Upper lobe of left lung (tissue), 4 donors: ENCODE measurements around the gene MGLL.

ENCODE experiments used
- POLR2AphosphoS5 ChIP-seq, 2 donors: sonication (generic); formaldehyde crosslinking; IDR thresholded peaks; one replicate each; pipeline ENCODE4 v1.5.1; 2017; ENCODE audit warnings: antibody characterized with exemption in 2 of 2
- TF ChIP-seq, protein P1 (sequence below), 6 experiments: fragments of 450-650 bp in 4 of 6; fragments of 200-600 bp in 2 of 6; sonication (generic) in 2 of 6; IDR thresholded peaks; one replicate each; pipeline ENCODE4 v1.5.1; 2016 to 2019; ENCODE audit warnings: antibody characterized with exemption in 6 of 6

GRCh38 chr3:127805026-127805753 lies 17.1 kb downstream of the MGLL start:
- TF ChIP-seq, protein P1, sequence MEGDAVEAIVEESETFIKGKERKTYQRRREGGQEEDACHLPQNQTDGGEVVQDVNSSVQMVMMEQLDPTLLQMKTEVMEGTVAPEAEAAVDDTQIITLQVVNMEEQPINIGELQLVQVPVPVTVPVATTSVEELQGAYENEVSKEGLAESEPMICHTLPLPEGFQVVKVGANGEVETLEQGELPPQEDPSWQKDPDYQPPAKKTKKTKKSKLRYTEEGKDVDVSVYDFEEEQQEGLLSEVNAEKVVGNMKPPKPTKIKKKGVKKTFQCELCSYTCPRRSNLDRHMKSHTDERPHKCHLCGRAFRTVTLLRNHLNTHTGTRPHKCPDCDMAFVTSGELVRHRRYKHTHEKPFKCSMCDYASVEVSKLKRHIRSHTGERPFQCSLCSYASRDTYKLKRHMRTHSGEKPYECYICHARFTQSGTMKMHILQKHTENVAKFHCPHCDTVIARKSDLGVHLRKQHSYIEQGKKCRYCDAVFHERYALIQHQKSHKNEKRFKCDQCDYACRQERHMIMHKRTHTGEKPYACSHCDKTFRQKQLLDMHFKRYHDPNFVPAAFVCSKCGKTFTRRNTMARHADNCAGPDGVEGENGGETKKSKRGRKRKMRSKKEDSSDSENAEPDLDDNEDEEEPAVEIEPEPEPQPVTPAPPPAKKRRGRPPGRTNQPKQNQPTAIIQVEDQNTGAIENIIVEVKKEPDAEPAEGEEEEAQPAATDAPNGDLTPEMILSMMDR (IDR thresholded peaks at IDR 0.05) = no peak
- no peak for TF ChIP-seq POLR2AphosphoS5 (IDR thresholded peaks at IDR 0.05)
